ENCODE measurements around the gene C21orf58.
"Not testable (repeated sequence)": the region's sequence is repeated elsewhere in the genome, so short reads cannot be mapped to it uniquely, and the experiment has no call there.

C21orf58 gene

GRCh38 chr21:46323227-46323709, 402 bp downstream of the C21orf58 start:
- DNase-seq = no peak

- DNase-seq = peak; percentile 39
Observed at GRCh38 chr21:46322351-46323226, 1.1 kb downstream of the C21orf58 start.

- DNase-seq = no peak
Observed at GRCh38 chr21:46320331-46320801, 3.3 kb downstream of the C21orf58 start.

GRCh38 chr21:46319186-46319585, 4.5 kb downstream of the C21orf58 start:
- DNase-seq = no peak

- DNase-seq = no peak
Observed at GRCh38 chr21:46318464-46318845, 5.2 kb downstream of the C21orf58 start.

GRCh38 chr21:46317710-46318463, 5.8 kb downstream of the C21orf58 start:
- no peak for DNase-seq

- DNase-seq = no peak
Observed at GRCh38 chr21:46316708-46317324, 6.9 kb downstream of the C21orf58 start.

GRCh38 chr21:46314441-46315020, 9.1 kb downstream of the C21orf58 start:
- no peak for DNase-seq

- no peak for DNase-seq
Observed at GRCh38 chr21:46312949-46313348, 10.7 kb downstream of the C21orf58 start.

- no peak for DNase-seq
Observed at GRCh38 chr21:46311568-46311967, 12.1 kb downstream of the C21orf58 start.

GRCh38 chr21:46310260-46310659, 13.4 kb downstream of the C21orf58 start:
- DNase-seq = not testable (repeated sequence)

- no peak for DNase-seq
Observed at GRCh38 chr21:46308431-46308830, 15.2 kb downstream of the C21orf58 start.

- no peak for DNase-seq
Observed at GRCh38 chr21:46307625-46308024, 16.0 kb downstream of the C21orf58 start.

- no peak for DNase-seq
Observed at GRCh38 chr21:46304955-46305354, 18.7 kb downstream of the C21orf58 start.

- no peak for DNase-seq
Observed at GRCh38 chr21:46304437-46304836, 19.2 kb downstream of the C21orf58 start.

GRCh38 chr21:46301759-46302158, 21.9 kb downstream of the C21orf58 start:
- DNase-seq = no peak

- DNase-seq = no peak
Observed at GRCh38 chr21:46299167-46299566, 24.5 kb downstream of the C21orf58 start.

GRCh38 chr21:46297338-46298271, 26.1 kb downstream of the C21orf58 start:
- peak; percentile 73 for DNase-seq

GRCh38 chr21:46295996-46296752, 27.5 kb downstream of the C21orf58 start:
- peak; percentile 50 for DNase-seq

- no peak for DNase-seq
Observed at GRCh38 chr21:46295177-46295770, 28.4 kb downstream of the C21orf58 start.

Measured in eye (tissue), 1 donor.